Inferior parietal cortex (tissue), 1 donor: ENCODE measurements around the gene S100A11.

Experiments used
- DNase-seq: peaks from one replicate; pipeline ENCODE4 v3.0.0-alpha.2; 2016; ENCODE audit errors: extremely low spot score

S100A11 gene

DNA sequence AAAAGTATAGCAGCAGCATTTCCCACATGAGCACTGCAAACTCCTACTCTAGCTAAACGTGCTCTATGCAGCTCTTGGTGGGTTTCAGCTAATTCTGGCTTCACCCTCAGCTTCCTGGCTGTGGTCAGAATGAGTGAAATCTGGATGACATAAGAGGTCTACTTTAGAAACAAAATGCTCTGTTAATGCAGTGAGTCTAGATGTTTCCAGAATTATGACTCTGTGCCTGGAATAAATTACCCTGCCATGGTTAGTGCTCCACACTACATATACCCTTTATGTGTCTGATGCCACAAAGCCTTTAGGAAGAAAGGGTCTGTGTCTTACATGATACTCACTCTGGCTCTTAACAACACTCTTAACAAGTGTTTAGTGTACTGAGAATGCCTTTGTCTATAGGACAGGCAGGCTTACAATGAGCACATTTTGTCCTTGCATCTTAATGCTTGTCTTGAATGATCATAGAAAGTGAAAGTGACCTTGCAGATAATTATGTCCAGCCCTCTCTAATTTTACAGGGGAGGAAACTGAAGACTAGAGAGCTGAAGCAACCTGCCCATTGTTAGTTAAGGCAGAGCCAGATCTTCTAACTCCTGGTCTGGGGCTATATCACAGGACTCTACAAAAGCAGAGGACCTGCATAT lies 52.4 kb downstream of the S100A11 start:
- DNase-seq, result no peak
